ENCODE data around the gene DRAXIN.
A peak's percentile ranks its signal among the peaks of the same experiment; 100 is the strongest.

The DRAXIN gene

GRCh38 chr1:11659748-11660147, 31.8 kb upstream of the DRAXIN start:
- no peak for TF ChIP-seq CTCF (IDR thresholded peaks at IDR 0.05)

GRCh38 chr1:11661103-11661502, 30.4 kb upstream of the DRAXIN start:
- TF ChIP-seq CTCF (IDR thresholded peaks at IDR 0.05) = no peak

GRCh38 chr1:11664336-11665065, 27.0 kb upstream of the DRAXIN start:
- TF ChIP-seq CTCF (IDR thresholded peaks at IDR 0.05) = 0 out of 2 replicates have a peak, but pooled peaks have one; percentile 0

GRCh38 chr1:11668516-11668915, 23.0 kb upstream of the DRAXIN start:
- no peak for TF ChIP-seq CTCF (IDR thresholded peaks at IDR 0.05)

- TF ChIP-seq CTCF (IDR thresholded peaks at IDR 0.05) = no peak
Measured at GRCh38 chr1:11670747-11671146, 20.8 kb upstream of the DRAXIN start.

GRCh38 chr1:11671205-11671543, 20.3 kb upstream of the DRAXIN start:
- TF ChIP-seq CTCF (IDR thresholded peaks at IDR 0.05) = no peak

- no peak for TF ChIP-seq CTCF (IDR thresholded peaks at IDR 0.05)
Measured at GRCh38 chr1:11671544-11672286, 19.8 kb upstream of the DRAXIN start.
